Muscle layer of colon (tissue), 2 donors: ENCODE results near the gene CYP3A5.
"Not testable (repeated sequence)": the region's sequence is repeated elsewhere in the genome, so short reads cannot be mapped to it uniquely, and the experiment has no call there.

Source experiments
- H3K27ac ChIP-seq: one replicate; pipeline ENCODE4 v1.7.0; 2013; ENCODE audit warnings: low read depth, mild to moderate bottlenecking, low read length, moderate library complexity
- H3K27me3 ChIP-seq, 2 donors: one replicate each; pipeline ENCODE4 v1.7.0; 2013; ENCODE audit warnings: low read length in 2 of 2, mild to moderate bottlenecking in 2 of 2; ENCODE audit not compliant: insufficient read depth in 2 of 2, control insufficient read depth in 1 of 2
- H3K36me3 ChIP-seq: one replicate; pipeline ENCODE4 v1.7.0; 2013; ENCODE audit warnings: mild to moderate bottlenecking, low read length; ENCODE audit not compliant: insufficient read depth
- H3K4me1 ChIP-seq: one replicate; pipeline ENCODE4 v1.7.0; 2013; ENCODE audit warnings: mild to moderate bottlenecking, low read length; ENCODE audit not compliant: insufficient read depth
- H3K4me3 ChIP-seq, 2 donors: one replicate each; pipeline ENCODE4 v1.7.0; 2013; ENCODE audit warnings: low read length in 2 of 2, low read depth in 1 of 2, mild to moderate bottlenecking in 1 of 2, moderate library complexity in 1 of 2
- H3K9ac ChIP-seq: one replicate; pipeline ENCODE4 v1.7.0; 2013; ENCODE audit warnings: low read length
- H3K9me3 ChIP-seq: one replicate; pipeline ENCODE4 v1.7.0; 2013; ENCODE audit warnings: mild to moderate bottlenecking, low read length
- donor health status: abdominal sarcoma.
- donor health status: Adenocarcinoma of cecum.

The CYP3A5 gene

DNA sequence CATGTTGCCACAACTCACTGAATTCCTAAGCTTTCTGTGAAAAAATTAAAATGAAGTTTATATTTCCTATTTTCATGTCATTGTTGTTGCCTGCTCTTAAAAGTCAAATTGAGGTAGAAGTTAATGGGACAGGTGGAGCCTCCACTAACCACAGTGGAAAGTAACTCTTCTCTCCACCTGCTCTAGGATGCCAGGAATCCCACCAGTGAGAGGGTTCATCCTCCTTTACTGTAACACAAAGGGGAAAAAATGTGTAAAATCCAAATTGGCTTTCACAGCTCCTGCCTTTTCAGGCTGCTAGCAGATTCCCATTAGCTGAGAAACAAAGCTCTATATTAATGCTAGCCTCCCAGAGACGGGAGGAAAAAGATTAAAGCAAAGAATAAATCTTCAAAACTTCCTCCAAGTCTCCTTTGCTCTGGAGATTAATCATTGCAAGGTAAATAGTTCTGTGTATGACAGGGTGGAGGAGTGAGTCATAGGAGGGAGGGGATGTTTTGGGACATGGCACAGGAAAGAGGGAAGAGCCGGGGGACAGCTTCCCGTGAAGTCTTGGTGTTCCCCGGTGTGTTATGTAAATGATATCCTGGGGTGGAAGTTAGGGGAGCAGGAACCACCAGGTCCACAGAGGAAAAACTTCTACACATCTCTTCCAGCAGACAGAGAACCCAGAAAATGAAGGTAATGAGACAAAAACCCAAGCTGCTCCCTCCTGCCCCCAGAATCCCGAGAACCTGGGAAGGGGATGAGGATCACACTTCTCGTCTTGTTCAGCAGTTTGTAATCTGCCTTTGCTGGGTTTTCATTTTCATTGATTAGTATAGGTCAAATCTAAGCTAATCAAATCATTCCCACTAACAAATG, 19.3 kb upstream of the CYP3A5 start:
- H3K9me3 ChIP-seq, H3K36me3 ChIP-seq, H3K27ac ChIP-seq, H3K9ac ChIP-seq, H3K27me3 ChIP-seq, H3K4me1 ChIP-seq, H3K4me3 ChIP-seq: not testable (repeated sequence)

DNA sequence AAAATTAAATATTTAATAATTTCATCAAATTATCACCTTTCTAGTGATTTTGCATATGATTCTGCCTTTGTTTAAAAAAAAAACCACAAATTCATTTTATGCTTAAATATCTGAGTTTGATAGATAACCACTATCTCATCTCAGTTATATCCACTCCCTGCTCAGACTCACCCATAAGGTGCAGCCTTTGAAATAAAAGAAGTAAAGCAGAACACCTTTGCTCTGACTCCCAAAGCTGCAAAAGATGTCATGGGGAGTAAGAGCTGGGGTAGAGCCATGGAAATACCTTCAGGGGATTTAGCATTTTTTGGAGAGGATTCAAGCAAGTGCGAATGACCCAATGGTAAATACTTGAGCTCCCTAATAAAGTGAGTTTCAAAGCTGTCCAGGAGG, 15.1 kb upstream of the CYP3A5 start:
- Histone ChIP-seq H3K4me1 (peaks cover 4% of the 10 kb centered on the region), H3K27me3 (no peaks in the 10 kb centered on the region), H3K27ac (no peak overlapping the region), H3K4me3 (no peak overlapping the region), H3K9me3 (no peaks in the 10 kb centered on the region), H3K9ac (no peak overlapping the region), H3K36me3 (no peaks in the 10 kb centered on the region)

DNA sequence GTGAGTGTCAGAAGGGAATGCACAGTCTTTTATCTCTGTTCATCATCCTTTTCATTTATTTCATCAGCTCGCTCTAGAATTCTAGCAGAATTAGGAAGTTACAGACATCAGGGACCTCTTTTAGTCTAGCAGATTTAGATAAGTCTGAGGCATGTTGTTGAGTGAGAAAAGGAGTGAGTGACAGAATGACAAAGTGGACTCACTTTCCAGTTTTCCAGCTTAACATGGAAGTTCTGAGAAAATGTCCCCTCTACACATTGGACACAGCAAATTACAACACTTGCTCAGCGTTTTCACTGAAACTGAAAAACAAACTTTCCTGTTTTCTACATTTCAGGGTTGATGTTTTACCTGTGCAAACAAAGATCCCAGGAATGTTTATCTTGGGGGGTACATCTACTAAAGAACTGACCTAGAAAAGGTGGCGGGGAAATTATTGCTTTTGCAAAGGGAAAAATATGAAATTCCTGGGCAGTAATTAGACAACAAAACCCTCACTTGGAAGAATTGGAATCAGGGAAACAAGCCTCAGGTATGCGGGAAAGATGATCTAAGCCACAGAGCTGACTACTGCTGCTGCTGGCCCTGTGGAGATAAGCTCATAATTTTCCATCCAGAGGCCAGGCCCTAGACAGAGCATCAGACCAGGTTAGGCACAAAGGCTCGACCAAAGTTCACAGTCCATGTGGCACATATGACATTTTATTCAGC, 14.6 kb upstream of the CYP3A5 start:
- Histone ChIP-seq H3K9me3 (no peaks in the 10 kb centered on the region), H3K9ac (no peak overlapping the region), H3K27ac (no peak overlapping the region), H3K4me3 (no peak overlapping the region), H3K27me3 (no peaks in the 10 kb centered on the region), H3K4me1 (peaks cover under 1% of the 10 kb centered on the region), H3K36me3 (no peaks in the 10 kb centered on the region)

DNA sequence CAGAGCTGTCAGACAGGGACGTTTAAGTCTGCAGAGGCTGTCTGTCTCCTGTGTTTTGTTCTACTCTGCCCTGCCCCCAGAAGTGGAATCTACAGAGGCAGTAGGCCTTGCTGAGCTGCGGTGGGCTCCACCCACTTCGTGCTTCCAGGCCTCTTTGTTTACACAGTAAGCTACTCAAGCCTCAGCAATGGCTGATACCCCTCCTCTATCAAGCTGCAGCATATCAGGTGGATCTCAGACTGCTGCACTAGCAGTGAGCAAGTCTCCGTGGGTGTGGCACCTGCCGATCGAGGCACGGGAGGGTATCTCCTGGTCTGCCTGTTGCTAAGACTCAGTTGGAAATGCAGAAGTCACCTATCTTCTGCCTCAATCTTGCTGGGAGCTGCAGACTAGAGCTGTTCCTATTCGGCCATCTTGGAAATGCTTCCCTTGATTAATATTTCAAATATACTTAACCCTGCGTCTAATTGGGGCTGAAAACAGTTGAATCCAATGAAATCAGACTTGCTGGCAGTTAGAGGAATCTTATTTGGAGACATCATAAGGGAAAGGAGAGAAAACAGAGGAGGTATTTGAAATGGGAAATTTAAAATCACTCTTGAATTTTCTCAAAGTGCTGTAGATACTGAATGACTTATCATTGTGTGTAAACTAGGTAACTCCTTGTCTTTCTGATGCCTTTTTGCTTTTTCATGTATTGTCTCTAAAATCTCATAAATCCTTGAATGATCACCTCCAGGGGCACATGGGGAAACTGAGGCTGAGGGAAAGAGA, 13.8 kb upstream of the CYP3A5 start:
- Histone ChIP-seq H3K4me1 (no peaks in the 10 kb centered on the region), H3K9ac (no peak overlapping the region), H3K27ac (no peak overlapping the region), H3K36me3 (no peaks in the 10 kb centered on the region), H3K9me3 (no peaks in the 10 kb centered on the region), H3K27me3 (no peaks in the 10 kb centered on the region), H3K4me3 (no peak overlapping the region)

DNA sequence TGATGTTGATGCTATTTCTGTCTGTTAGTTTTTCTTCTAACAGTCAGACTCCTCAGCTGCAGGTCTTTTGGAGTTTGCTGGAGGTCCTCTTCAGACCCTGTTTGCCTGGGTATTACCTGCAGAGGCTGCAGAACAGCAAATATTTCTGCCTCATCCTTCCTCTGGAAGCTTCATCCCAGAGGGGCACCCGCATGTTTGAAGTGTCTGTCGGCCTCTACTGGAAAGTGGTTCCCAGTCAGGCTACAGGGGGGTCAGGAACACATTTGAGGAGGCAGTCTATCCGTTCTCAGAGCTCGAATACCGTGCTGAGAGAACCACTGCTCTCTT, 13.3 kb upstream of the CYP3A5 start:
- Histone ChIP-seq H3K27ac (no peak overlapping the region), H3K4me1 (no peaks in the 10 kb centered on the region), H3K36me3 (no peaks in the 10 kb centered on the region), H3K9me3 (no peaks in the 10 kb centered on the region), H3K27me3 (no peaks in the 10 kb centered on the region), H3K4me3 (no peak overlapping the region), H3K9ac (no peak overlapping the region)

DNA sequence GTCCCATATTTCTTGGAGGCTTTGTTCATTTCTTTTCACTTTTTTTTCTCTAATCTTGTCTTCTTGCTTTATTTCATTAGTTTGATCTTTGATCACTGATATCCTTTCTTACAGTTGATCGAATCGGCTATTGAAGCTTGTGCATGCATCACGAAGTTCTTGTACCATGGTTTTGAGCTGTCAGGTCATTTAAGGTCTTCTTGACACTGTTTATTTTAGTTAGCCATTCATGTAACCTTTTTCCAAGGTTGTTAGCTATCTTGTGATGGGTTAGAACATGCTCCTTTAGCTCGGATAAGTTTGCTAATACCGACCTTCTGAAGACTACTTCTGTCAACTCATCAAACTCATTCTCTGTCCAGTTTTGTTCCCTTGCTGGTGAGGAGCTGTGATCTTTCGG, 12.8 kb upstream of the CYP3A5 start:
- not testable (repeated sequence) for H3K27me3 ChIP-seq, H3K9me3 ChIP-seq, H3K4me3 ChIP-seq, H3K4me1 ChIP-seq, H3K9ac ChIP-seq, H3K27ac ChIP-seq, H3K36me3 ChIP-seq

DNA sequence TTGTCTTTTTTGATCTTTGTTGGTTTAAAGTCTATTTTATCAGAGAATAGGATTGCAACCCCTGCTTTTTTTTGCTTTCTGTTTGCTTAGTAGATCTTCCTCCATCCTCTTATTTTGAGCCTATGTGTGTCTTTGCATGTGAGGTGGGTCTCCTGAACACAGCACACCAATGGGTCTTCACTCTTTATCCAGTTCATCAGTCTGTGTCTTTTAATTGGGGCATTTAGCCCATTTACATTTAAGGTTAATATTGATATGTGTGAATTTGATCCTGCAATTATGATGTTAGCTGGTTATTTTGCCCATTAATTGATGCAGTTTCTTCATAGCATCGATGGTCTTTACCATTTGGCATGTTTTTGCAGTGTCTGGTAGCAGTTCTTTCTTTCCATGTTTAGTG, 11.9 kb upstream of the CYP3A5 start:
- H3K9ac ChIP-seq, H3K27me3 ChIP-seq, H3K9me3 ChIP-seq, H3K4me3 ChIP-seq, H3K27ac ChIP-seq, H3K36me3 ChIP-seq, H3K4me1 ChIP-seq: not testable (repeated sequence)

DNA sequence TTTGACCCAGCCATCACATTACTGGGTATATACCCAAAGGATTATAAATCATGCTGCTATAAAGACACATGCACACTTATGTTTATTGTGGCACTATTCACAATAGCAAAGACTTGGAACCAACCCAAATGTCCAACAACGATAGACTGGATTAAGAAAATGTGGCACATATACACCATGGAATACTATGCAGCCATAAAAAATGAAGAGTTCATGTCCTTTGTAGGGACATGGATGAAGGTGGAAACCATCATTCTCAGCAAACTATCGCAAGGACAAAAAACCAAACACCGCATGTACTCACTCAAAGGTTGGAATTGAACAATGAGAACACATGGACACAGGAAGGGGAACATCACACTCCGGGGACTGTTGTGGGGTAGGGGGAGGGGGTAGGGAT, 11.1 kb upstream of the CYP3A5 start:
- not testable (repeated sequence) for H3K4me1 ChIP-seq, H3K4me3 ChIP-seq, H3K9me3 ChIP-seq, H3K27me3 ChIP-seq, H3K9ac ChIP-seq, H3K27ac ChIP-seq, H3K36me3 ChIP-seq

DNA sequence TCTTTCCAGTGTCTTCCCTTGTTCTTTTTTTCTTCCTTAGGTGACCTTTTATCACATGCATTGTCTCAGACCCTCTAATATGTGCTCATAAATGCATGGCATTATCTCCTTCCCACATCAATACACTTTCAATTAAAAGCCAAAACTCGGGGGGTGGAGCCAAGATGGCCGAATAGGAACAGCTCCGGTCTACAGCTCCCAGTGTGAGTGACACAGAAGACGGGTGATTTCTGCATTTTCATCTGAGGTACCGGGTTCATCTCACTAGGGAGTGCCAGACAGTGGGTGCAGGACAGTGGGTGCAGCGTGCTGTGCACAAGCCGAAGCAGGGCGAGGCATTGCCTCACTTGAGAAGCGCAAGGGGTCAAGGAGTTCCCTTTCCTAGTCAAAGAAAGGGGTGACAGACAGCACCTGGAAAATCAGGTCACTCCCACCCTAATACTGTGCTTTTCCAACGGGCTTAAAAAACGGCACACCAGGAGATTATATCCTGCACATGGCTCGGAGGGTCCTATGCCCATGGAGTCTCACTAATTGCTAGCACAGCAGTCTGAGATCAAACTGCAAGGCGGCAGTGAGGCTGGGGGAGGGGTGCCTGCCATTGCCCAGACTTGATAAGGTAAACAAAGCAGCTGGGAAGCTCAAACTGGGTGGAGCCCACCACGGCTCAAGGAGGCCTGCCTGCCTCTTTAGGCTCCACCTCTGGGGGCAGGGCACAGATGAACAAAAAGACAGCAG, 6.2 kb upstream of the CYP3A5 start:
- H3K9me3 ChIP-seq, H3K4me3 ChIP-seq, H3K27ac ChIP-seq, H3K27me3 ChIP-seq, H3K36me3 ChIP-seq, H3K4me1 ChIP-seq, H3K9ac ChIP-seq: not testable (repeated sequence)

DNA sequence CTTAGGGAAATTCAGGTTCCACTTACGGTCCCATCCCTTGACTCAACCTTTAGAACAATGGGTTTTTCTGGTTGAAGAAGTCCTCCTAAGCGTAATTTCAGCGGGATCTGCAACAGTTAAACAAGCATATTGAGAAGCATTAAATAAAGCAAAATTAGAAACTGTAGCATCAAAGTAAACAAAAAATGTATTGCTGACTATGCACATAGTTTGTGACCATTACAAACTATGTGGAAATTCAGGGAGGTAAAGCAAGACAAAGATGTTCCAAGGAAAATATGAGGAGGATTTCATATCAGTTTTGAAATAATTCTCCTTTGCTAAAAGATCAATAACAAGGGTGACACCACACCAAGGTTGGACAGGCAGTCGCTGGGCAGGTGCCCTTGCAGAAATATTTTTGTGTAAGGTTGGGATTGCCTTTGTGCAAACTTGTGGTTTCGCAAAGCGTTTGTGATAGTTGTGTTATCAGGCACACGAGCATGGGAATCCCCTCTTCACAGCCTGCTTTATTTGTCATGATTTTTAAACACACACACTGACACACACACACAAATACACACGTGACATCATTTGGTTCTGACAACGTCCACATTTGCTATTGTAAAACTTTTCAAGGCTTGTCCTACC, 5.4 kb upstream of the CYP3A5 start:
- peaks cover under 1% of the 10 kb centered on the region for H3K4me1 ChIP-seq
- H3K27me3 ChIP-seq = no peaks in the 10 kb centered on the region
- H3K36me3 ChIP-seq = no peaks in the 10 kb centered on the region
- H3K4me3 ChIP-seq = no peak overlapping the region
- no peak overlapping the region for H3K27ac ChIP-seq
- H3K9me3 ChIP-seq = no peaks in the 10 kb centered on the region
- H3K9ac ChIP-seq = no peak overlapping the region

DNA sequence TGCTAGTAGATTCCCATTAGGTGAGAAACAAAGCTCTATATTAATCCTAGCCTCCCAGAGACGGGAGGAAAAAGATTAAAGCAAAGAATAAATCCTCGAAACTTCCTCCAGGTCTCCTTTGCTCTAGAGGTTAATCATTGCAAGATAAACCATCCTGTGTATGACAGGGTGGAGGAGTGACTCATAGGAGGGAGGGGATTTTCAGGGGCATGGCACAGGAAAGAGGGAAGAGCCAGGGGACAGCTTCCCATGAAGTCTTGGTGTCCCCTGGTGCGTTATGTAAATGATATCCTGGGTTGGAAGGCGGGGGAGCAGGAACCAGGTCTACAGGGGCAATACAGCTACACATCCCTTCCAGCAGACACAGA, 780 bp downstream of the CYP3A5 start:
- Histone ChIP-seq H3K9me3 (no peaks in the 10 kb centered on the region), H3K4me3 (peak overlapping the region in 1 of 2 donors; percentile 12), H3K9ac (no peak overlapping the region), H3K36me3 (no peaks in the 10 kb centered on the region), H3K27ac (no peak overlapping the region), H3K4me1 (peaks cover 4% of the 10 kb centered on the region), H3K27me3 (no peaks in the 10 kb centered on the region)
